ENCODE measurements around the gene TASP1.
"Not testable (repeated sequence)": the region's sequence is repeated elsewhere in the genome, so short reads cannot be mapped to it uniquely, and the experiment has no call there.

TASP1 gene

DNA sequence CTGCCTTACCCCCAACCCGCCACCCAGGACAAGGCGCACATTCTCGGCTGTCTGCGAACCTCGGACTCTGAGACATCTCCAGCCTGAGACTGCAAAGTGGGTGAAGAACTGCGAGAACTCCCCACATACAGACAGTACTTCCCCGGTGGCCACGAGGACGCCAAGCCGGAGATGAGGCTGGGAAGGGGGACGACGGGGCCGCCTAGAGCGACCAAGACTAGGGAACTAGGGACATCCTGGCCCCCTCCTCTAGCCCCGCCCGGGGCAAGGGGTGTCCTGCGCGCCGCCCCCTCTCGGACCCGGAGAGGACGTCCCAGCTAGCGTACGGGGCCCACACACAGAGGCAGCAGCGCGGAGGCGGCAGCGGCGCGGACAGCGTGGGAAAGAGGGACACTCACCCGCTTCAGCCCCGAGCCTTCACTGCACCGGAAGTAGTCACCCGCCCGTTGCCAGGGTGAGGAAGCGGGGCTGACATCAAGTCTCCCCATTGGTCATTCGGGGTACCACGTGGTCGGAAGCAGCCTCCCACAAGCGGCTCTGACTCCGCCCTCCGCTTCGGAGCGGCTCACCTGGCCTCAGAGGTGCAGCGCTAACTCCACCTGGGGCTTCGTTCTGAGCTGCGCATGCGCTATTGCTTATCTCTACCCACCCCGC, at the start of gene TASP1:
Gene TASP1 (minus strand): TSS at position 437 of the 654 bp plus-strand sequence. CDS start 8,854 bp downstream, outside the sequence.
- DNase-seq, result peak; percentile 96

DNA sequence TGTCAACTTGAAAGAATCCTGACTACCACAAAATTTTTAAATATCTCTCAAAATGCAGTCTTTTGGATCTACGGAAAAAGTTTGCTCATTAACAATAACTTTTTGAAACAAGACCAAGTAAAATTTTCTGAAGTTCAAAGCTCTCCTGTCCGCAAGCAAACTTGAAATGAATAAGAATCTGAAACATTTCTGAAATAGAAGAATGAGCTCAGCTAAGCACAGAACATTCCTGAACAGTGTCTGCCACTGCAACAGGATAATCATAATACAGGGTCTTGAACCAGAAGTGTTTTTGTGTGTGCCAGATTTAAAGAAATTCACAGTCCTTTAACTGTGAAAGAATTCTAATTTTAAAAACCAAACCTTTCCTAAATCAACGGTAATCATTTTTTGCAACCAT, 49.1 kb upstream of the TASP1 start:
- DNase-seq, result no peak

DNA sequence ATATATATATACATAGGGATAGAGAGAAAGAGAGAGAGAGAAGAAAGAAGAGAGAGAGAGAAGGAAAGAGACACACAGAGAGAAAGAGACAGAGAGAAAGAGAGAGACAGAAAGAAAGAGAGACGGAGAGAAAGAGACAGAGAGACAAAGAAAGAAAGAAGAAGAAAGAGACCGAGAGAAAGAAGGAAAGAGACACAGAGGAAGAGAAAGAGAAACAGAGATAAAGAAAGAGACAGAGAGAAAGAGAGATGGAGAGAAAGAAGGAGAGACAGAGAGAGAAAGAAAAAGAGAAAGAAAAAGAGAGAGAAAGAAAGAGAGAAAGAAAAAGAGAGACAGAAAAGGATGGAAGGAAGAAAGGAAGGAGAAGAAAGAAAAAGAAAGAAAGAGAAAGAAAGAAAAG, 46.9 kb upstream of the TASP1 start:
- no peak for DNase-seq

GRCh38 chr20:13684566-13685222, 46.0 kb upstream of the TASP1 start:
- no peak for DNase-seq

- no peak for DNase-seq
These were observed 45.1 kb upstream of the TASP1 start for GRCh38 chr20:13683833-13684232.

- DNase-seq, result no peak
These were observed 42.8 kb upstream of the TASP1 start for GRCh38 chr20:13681248-13682125.

GRCh38 chr20:13678944-13679343, 40.2 kb upstream of the TASP1 start:
- DNase-seq, result no peak

GRCh38 chr20:13677241-13677640, 38.5 kb upstream of the TASP1 start:
- DNase-seq, result no peak

- no peak for DNase-seq
These were observed 38.0 kb upstream of the TASP1 start for GRCh38 chr20:13676682-13677081.

GRCh38 chr20:13672690-13673089, 34.0 kb upstream of the TASP1 start:
- no peak for DNase-seq

DNA sequence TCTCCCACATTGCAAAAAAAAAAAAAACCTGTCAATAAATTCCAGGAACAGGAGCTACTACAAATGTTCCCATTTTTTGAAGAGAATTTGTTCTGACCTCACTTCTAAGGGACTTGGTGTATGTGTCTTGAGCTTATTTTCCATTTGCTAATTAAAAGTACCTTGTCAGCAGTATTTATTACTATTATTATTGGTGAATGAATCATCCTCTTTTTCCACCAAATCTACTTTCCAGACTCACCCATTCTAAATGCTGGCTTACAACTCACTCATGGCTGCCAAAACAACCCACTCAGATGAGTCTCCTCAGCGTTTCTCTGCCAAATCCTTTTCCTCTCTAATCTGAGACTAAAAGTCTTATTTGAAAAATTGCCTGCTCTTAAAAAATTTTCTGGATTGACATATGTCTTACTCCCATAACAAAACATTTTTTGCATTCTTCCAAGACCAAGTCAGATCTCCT, 33.2 kb upstream of the TASP1 start:
- no peak for DNase-seq

DNA sequence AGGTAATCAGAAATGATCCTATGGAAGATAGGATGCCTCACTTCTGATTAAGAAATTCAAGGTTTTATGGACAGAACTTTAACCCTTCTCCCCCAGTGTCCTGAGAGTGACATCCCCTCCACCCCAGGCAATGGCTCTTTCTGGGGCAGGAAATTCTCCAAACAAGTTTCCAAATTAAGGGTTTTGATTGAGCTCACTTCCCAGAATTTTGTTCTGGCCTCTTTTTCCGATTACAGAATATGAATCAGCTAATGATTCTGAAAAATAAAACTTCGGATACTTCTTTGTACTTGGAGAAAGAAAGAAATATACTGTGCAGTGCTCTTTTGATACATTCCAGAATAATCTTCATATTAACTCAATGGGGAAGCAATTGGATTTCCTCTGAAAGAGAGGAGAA, 32.8 kb upstream of the TASP1 start:
- no peak for DNase-seq

DNA sequence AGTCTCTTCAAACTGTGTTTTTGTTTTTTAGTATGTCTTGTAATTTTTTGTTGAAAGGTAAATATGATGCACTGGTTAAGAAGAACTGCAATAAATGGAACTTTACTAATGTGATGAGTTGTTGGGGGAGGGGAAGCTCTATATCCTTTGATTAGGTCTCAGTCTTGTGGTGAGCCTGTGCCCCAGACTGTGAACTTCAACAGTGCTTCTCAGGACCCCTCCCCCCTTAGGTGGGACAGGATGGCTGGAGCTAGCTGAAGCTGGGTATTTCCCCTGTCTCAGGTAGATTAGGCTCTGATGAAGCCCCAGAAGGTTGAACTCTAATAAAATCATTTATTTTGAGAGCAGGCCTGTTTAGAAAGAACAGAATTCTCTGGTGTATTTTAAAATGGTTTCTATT, 31.4 kb upstream of the TASP1 start:
- no peak for DNase-seq

- DNase-seq, result no peak
These were observed 27.1 kb upstream of the TASP1 start for GRCh38 chr20:13665709-13666395.

DNA sequence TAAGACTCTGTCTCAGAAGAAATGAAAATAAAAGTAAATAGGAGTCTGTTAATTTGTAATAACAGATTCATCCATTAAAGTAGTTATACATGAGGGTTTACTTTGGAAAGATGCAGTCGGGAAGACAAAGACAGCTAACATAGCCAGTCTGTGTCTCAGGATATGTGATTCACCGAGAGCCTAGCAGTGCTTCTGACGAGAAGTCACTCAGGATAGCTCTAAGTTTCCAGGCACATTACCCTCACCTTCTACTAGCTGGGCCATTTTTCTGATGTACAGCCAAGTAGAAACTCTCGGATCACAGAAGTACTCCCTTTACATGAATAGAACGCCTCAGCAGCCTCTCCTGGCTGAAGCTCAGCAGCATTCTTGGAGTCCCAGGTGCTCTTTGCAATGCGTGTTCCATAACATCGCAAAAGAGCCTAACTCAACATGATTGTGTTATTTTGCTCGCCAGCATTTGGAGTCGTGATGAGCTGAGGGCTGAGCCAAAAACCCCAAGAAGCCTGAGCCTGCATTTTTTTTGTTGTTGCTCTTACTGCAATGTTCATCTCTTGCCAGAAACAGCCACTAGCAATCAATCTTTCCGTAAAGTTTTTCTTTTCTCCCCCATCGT, 22.4 kb upstream of the TASP1 start:
- no peak for DNase-seq

- no peak for DNase-seq
These were observed 20.6 kb upstream of the TASP1 start for GRCh38 chr20:13659288-13659687.

DNA sequence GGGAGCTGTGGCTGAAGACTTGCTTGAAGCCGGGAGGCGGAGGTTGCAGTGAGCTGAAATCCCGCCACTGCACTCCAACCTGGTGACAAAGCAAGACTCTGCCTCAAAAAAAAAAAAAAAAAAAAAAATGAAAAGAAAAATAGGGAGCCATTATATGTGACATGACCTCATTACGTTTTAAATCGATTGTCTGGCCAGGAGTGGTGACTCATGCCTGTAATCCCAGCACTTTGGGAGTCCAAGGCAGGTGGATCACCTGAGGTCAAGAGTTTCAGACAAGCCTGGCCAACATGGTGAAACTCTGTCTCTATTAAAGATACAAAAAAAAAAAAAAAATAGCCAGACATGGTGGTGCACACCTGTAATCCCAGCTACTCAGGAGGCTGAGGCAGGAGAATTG, 19.3 kb upstream of the TASP1 start:
- not testable (repeated sequence) for DNase-seq

- no peak for DNase-seq
These were observed 18.1 kb upstream of the TASP1 start for GRCh38 chr20:13656721-13657368.

DNA sequence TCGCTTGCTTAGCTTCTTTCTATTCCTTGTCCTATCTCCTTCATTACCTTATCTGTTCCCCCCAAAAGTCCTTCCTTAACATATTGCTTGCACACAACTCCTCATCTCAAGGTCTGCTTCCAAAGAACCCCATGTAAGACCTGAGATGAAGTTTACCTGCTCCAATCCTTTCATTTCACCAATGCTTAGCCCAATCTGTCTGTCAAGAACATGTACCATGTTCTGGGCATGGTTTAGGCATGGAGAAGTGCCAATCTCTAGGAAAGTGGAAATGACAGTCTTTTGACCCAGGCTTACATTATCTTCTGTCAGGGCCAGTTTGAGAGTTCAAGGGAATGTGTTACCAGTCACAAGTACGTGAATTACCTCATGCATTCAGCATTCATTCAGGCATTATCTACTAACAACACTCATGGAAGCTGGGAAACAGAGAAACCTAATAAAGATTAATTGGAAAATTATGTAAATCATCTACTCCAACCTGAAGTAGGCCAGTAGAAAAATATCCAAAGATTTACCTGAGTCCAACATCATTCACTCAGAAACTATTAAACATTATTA, 15.8 kb upstream of the TASP1 start:
- DNase-seq, result no peak

DNA sequence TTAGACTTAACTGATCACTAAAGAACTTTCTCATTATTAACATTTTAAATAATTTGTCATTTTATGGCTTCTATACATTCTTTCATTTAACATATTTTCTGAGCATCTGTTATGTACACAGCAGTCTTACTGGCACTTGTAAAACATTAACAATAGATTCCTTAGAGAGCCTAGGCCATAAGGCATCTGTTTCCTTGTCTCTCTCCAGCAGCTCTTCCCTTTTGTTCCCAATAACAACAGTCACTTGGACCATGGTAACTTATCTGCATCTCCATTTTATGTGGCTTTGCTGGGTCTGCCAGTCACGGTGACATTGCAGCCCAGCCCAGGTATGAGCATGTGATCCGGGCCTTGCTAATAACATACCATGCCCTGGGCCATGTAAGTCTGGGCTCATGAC, 11.7 kb upstream of the TASP1 start:
- DNase-seq, result no peak

- DNase-seq, result no peak
These were observed 9.8 kb upstream of the TASP1 start for GRCh38 chr20:13648291-13649228.

All from NCI-H1092 treated with DMSO at 0.1 percent for 48 hours (cell line).